Measurements from ENCODE around the gene MYO5A. TPM values are rescaled to one million over a fixed set of nuclear protein-coding genes. Genes with fewer than 3 reads are reported as not detected.

The MYO5A gene
- total and polyA plus RNA-seq, 2 donors (not counting 3 experiments of a cell fraction or from before 2014, with no cell fraction given): 31.9 to 91.9 TPM

GRCh38 chr15:52361494-52361893 is 167.2 kb downstream of the MYO5A start:
- Histone ChIP-seq H3K9me3 (replicated peaks; ENCODE audit: control insufficient read depth, insufficient read depth, low read length) (no peaks in the 10 kb centered on the region), H3K79me2 (ENCODE audit: control insufficient read depth, insufficient read depth, low read length) (no peaks in the 10 kb centered on the region), H3K4me1 (ENCODE audit: control insufficient read depth, extremely low read depth, insufficient read depth, low read length) (no peaks in the 10 kb centered on the region), H3K27ac (ENCODE audit: insufficient read depth, low read depth, low read length) (no peak overlapping the region), H2AFZ (ENCODE audit: low read depth, low read length) (no peak overlapping the region), H3K36me3 (ENCODE audit: control insufficient read depth in 2 of 2, extremely low read depth in 1 of 2, insufficient read depth in 2 of 2, low read length in 2 of 2) (peaks cover 7 to 16% of the 10 kb centered on the region in 2 experiments), H4K20me1 (replicated peaks; ENCODE audit: control insufficient read depth, extremely low read depth, insufficient read depth, low read length) (no peaks in the 10 kb centered on the region), H3K4me3 (replicated peaks in 1 of 3; ENCODE audit: insufficient read depth in 1 of 3, low read depth in 1 of 3, low read length in 3 of 3) (no peak overlapping the region), H3K9me1 (replicated peaks; ENCODE audit: control insufficient read depth, extremely low read depth, insufficient read depth, low read length) (no peaks in the 10 kb centered on the region), H3K27me3 (ENCODE audit: control insufficient read depth in 2 of 2, insufficient read depth in 2 of 2, low read length in 2 of 2) (no peaks in the 10 kb centered on the region), H3K4me2 (ENCODE audit: insufficient read depth, low read length) (no peak overlapping the region), H3K9ac (replicated peaks; ENCODE audit: extremely low read depth, insufficient read depth, low read length) (no peak overlapping the region)
- ChIA-PET POLR2A (no interaction called here), CTCF (interaction anchor here (1.1 kb wide), 1 partner anchor 25 kb away, joined by 3 read pairs; no protein-coding TSS in a partner anchor)
- no peak for TF ChIP-seq GATA2 (IDR thresholded peaks at IDR 0.05; ENCODE audit: insufficient read depth, insufficient read length, low read depth, low read length)
- TF ChIP-seq, protein P1, sequence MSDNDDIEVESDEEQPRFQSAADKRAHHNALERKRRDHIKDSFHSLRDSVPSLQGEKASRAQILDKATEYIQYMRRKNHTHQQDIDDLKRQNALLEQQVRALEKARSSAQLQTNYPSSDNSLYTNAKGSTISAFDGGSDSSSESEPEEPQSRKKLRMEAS (IDR thresholded peaks at IDR 0.05; ENCODE audit: insufficient read depth, insufficient read length): no peak
- no peak for TF ChIP-seq EZH2 (IDR thresholded peaks at IDR 0.05; ENCODE audit: borderline replicate concordance, low read depth, low read length, severe bottlenecking)
- no peak for TF ChIP-seq POLR2AphosphoS5 (IDR thresholded peaks at IDR 0.05; ENCODE audit: insufficient read depth, low read depth, low read length)
- TF ChIP-seq CTCF (IDR thresholded peaks at IDR 0.05; ENCODE audit: extremely low read depth in 1 of 2, insufficient read depth in 1 of 2, low read depth in 1 of 2, low read length in 2 of 2): no peak
- TF ChIP-seq FOS (IDR thresholded peaks at IDR 0.05; ENCODE audit: borderline replicate concordance, insufficient read depth, low read length): no peak
- TF ChIP-seq POLR2A (IDR thresholded peaks at IDR 0.05; ENCODE audit: low read depth, low read length): no peak
- TF ChIP-seq MYC (IDR thresholded peaks at IDR 0.05; ENCODE audit: low read depth, low read length): no peak
- no peak for TF ChIP-seq JUN (IDR thresholded peaks at IDR 0.05; ENCODE audit: borderline replicate concordance, insufficient read depth, insufficient read length, low read depth)
- intact Hi-C loops (cut with micrococcal nuclease): no loop called here
- DNase-seq (ENCODE audit: low read depth, low spot score) (no peak), FAIRE-seq (no peak)
- dilution Hi-C loops (cut with MboI; ENCODE audit: extremely low pct_ligation_motif_present, low sequenced_read_pairs): no loop called here
- BruUV-seq (replicated peaks): no TSS peak

All from endothelial cell of umbilical vein (primary cell).